Aorta (tissue), 5 donors: ENCODE measurements around the gene AKAP6. TPM values are rescaled to one million over a fixed set of nuclear protein-coding genes. Genes with fewer than 3 reads are reported as not detected.

Experiments used
- ATAC-seq: fragments of 200-7000 bp; cut with Tn5 transposase; one replicate; pipeline ENCODE4 v1.9.1; 2022; ENCODE audit warnings: moderate library complexity; ENCODE audit not compliant: low FRiP score
- DNase-seq, 2 donors: peaks; one replicate each; pipeline ENCODE4 v3.0.0-alpha.2; 2020
- H3K27ac ChIP-seq, 2 donors: one replicate each; pipeline ENCODE4 v1.5.1; 2013; ENCODE audit warnings: low read length in 2 of 2, mild to moderate bottlenecking in 2 of 2, moderate library complexity in 2 of 2, control low read depth in 1 of 2, inconsistent platforms in 1 of 2, low read depth in 1 of 2
- H3K27me3 ChIP-seq, 2 donors: one replicate each; pipeline ENCODE4 v1.6.1; 2013; ENCODE audit warnings: control low read depth in 1 of 2, low read length in 1 of 2, mild to moderate bottlenecking in 1 of 2, moderate library complexity in 1 of 2; ENCODE audit not compliant: insufficient read depth in 2 of 2, control insufficient read depth in 1 of 2
- H3K36me3 ChIP-seq, 2 donors: one replicate each; pipeline ENCODE4 v1.6.1; 2013; ENCODE audit warnings: control low read depth in 1 of 2, low read length in 1 of 2, mild to moderate bottlenecking in 1 of 2; ENCODE audit not compliant: insufficient read depth in 2 of 2, control insufficient read depth in 1 of 2
- H3K4me1 ChIP-seq, 2 donors: one replicate each; pipeline ENCODE4 v1.6.1; 2013; ENCODE audit warnings: low read length in 2 of 2, control low read depth in 1 of 2, mild to moderate bottlenecking in 1 of 2, moderate library complexity in 1 of 2; ENCODE audit not compliant: insufficient read depth in 2 of 2, control insufficient read depth in 1 of 2
- H3K4me3 ChIP-seq, 2 donors: one replicate each; pipeline ENCODE4 v1.5.1; 2013; ENCODE audit warnings: low read length in 2 of 2, control low read depth in 1 of 2, mild to moderate bottlenecking in 1 of 2
- H3K9me3 ChIP-seq: one replicate; pipeline ENCODE4 v1.6.1; 2013; ENCODE audit warnings: mild to moderate bottlenecking, low read length; ENCODE audit not compliant: control insufficient read depth
- WGBS, 2 donors: extraction: QIAGEN DNeasy Blood & Tissue Kit; methylation state at CpG; one replicate each; pipeline ENCODE4 v1.1.7; 2013; 5-methylcytosine and 5-hydroxymethylcytosine counted together
- intact Hi-C, 2 donors: fragments of 100-400 bp; cut with DNase I; formaldehyde crosslinking; loops; one replicate each; pipeline versions ENCODE4 v1.14.2 to v1.15.0; 2022
- polyA plus RNA-seq, 2 donors: library from polyadenylated mRNA; stranded (reverse); fragments of 200-250 nt; gene quantifications; one replicate each; pipeline ENCODE4 v1.2.3, GENCODE V29; 2013
- total RNA-seq, 2 donors: library from RNA; stranded (reverse); fragmentation: NEBNext Ultra II Directional; extraction: Animal tissue kit (Norgen Biotek cat#: 25700); gene quantifications; one replicate each; pipeline ENCODE4 v1.2.1, GENCODE V29; 2021
- donor health status: healthy with polysubstance abuse.
- donor health status: Bipolar disorder and iron deficiency.
- donor health status: DM: no; HTN: no; CAD: no.
- donor health status: DM: no; HTN: no; CAD: no.
- donor health status: DM: yes; HTN: yes; CAD: no.

The AKAP6 gene
- total and polyA plus RNA-seq, 4 donors: 7.4 to 211 (median 46.6) TPM

DNA sequence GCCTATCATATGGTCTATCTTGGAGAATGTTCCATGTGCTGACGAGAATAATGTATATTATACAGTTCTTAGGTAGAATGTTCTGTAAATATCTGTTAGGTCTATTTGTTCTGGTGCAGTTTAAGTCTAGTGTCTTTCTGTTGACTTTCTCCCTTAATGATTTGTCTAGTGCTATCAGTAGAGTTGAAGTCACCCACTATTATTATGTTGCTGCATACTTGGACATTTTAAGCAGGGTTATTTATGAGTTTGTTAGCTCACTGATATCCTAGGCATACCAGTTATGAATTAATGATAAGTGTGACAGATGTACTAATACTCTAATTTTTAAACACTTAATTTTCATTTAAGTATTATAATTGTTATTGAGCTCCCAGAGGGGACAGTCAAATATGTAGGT lies 292.5 kb downstream of the AKAP6 start:
- no peak for ATAC-seq

DNA sequence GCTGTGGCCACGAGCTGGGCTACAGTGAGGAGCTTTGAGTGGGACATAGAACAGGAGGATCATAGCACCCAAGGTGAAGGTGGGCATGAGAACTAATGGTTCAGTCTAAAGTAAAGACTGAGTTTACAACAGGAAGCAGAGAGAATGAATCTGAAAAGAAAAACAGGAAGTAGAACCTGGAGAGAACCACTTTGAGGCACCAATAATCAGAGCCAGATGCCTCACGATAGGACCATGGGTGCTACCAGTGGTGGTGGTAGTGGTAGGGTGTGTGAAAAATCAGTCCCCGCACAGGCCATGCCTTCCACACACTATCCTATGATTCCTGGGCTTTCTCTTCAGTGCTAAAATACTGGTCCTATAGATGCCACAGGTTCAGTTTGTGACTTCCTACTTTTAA lies 293.6 kb downstream of the AKAP6 start:
- no peak for ATAC-seq
- no peak overlapping the region for H3K27ac ChIP-seq

More for the DNA sequence above, 292.5 kb downstream of the AKAP6 start:
- Histone ChIP-seq H3K9me3 (no peaks in the 10 kb centered on the region), H3K4me1 (no peaks in the 10 kb centered on the region), H3K4me3 (no peak overlapping the region), H3K36me3 (no peaks in the 10 kb centered on the region), H3K27me3 (no peaks in the 10 kb centered on the region), H3K27ac (no peak overlapping the region)
- no peak for DNase-seq
- intact Hi-C loops: no loop called here
- 88 to 91% methylated on average over 1 of the region's 1 CpG for WGBS, 2 donors

DNA sequence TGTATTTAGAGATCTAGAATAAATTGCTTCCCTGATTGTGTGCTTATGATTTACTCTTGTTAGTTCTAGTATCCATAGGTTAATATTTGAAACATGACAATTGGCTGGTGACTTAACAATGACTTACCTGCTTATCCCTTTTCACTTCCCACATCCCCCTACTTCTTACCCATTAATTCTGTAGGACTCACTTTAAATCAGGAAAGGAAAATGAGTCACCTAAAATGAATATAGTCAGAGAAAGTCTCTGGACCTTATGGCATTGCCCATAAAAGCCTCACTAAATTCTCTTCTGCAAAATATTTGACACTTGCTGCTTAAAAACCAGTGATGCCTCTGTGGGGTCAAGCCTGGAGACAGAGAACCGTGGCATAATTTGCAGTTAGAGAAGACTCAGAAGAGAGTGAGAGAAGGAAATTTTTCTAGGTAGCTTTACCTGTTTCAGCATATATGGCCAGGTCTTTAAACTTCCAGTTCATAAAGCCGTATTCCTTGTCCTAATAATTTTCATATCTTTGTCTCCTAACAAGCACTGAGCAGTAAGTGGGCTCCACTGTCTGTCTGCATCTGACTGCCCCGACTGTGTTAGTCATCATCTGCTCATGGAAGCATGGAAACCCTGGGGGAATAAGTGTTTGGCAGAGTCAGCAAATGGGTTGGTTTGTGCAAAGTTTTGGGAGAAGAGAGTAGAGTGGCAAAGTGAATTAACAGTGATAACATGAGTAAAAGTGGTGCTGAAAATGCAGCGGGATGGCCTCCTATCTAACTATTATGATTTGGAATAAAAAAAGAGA lies 294.4 kb downstream of the AKAP6 start:
- H3K36me3 ChIP-seq: no peaks in the 10 kb centered on the region
- intact Hi-C loops: no loop called here
- ATAC-seq (no peak), DNase-seq (no peak)
- H3K4me3 ChIP-seq: no peak overlapping the region
- no peak overlapping the region for H3K27ac ChIP-seq
- H3K27me3 ChIP-seq: no peaks in the 10 kb centered on the region
- H3K9me3 ChIP-seq: no peaks in the 10 kb centered on the region
- 62 to 66% methylated on average over 4 of the region's 4 CpGs for whole genome bisulfite sequencing, 2 donors
- H3K4me1 ChIP-seq: no peaks in the 10 kb centered on the region

More for the DNA sequence above, 293.6 kb downstream of the AKAP6 start:
- Histone ChIP-seq H3K4me1 (no peaks in the 10 kb centered on the region), H3K4me3 (no peak overlapping the region), H3K27me3 (no peaks in the 10 kb centered on the region), H3K36me3 (no peaks in the 10 kb centered on the region), H3K9me3 (no peaks in the 10 kb centered on the region)
- intact Hi-C loops: no loop called here
- 91 to 92% methylated on average over 3 of the region's 3 CpGs for WGBS, 2 donors
- DNase-seq: no peak

DNA sequence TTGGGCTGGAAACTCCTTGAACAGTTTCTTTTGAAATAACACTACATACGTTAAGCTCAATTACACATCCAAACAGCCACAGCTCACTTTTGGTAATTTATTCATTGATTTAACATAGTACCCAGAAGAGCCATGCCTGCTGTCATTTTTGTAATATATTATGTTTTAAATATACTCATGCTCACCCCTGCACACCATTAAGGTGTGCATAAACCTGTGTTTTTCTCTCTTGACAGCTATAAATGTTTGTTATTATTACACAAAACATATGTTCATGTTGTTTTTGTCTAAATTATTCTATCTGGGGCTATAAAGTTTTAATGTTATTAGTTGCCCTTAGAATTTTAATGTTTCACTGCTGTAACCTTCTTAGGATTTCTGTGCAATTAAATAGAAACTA lies 296.1 kb downstream of the AKAP6 start:
- Histone ChIP-seq H3K36me3 (no peaks in the 10 kb centered on the region), H3K9me3 (no peaks in the 10 kb centered on the region), H3K27me3 (no peaks in the 10 kb centered on the region), H3K4me1 (peaks cover 0 to 2% of the 10 kb centered on the region in 2 donors), H3K27ac (no peak overlapping the region), H3K4me3 (no peak overlapping the region)
- intact Hi-C loops: no loop called here
- DNase-seq: no peak
- ATAC-seq: no peak
- WGBS, 2 donors: 92 to 96% methylated on average over 1 of the region's 1 CpG

DNA sequence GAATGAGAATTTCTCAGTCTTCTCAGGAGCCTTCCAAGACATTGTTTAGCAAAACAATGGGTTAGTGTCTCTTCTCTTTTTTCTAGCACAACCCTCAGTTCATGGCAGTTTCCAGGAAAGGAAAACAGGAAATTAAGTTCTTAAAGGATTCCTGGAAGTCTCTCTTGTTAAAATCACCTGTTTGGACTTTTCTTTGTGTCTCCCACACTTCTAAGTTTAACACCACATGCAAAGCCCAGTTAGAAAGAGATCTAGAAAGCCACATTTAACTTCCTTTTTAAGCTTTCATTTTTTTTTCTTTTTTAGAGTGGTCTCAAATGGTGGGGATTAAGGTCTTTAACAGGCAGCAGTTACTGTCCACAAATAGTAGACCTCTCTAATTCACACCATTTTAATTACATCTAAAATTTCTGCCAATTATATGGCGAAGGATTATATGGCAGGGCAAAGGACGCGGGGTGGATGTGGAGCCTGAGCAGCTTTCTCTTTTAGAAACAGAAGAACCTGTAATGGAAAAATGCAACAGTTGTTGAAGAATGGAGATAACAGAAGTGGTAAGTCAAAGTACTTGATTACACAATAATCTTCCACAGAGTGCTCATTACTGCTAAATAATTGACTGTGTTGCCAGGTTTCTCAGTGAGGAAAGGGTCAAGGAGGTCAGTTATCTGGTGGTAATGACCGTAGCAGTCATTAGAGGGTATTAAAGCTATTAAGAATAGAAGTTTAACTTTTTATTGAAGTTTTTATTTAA lies 298.6 kb downstream of the AKAP6 start:
- Histone ChIP-seq H3K4me3 (no peak overlapping the region), H3K36me3 (no peaks in the 10 kb centered on the region), H3K9me3 (no peaks in the 10 kb centered on the region), H3K27ac (no peak overlapping the region), H3K4me1 (peaks cover 0 to 2% of the 10 kb centered on the region in 2 donors), H3K27me3 (no peaks in the 10 kb centered on the region)
- 94 to 98% methylated on average over 4 of the region's 4 CpGs for WGBS, 2 donors
- ATAC-seq: no peak
- intact Hi-C loops: no loop called here
- DNase-seq: no peak

DNA sequence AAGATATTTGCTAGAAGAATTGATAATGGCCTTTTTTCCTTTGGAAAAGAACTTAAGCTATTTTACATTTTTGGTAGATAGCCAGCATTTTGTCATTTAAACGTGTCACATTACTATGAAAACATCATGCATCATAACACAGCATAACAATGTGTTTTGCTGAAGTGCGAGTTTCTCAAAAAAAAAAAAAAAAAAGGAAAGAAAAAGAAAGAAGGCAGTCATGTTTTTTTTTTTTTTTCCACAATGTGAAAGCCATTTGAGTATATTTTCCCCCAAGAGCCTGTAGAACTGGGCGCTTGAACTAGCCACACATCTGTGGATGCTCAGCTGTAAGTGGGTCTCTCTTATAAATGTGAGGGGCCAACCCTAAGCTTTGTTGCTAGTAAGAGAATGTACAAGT lies 300.1 kb downstream of the AKAP6 start:
- Histone ChIP-seq H3K4me1 (peaks cover 0 to 2% of the 10 kb centered on the region in 2 donors), H3K27me3 (no peaks in the 10 kb centered on the region), H3K4me3 (no peak overlapping the region), H3K27ac (no peak overlapping the region), H3K9me3 (no peaks in the 10 kb centered on the region), H3K36me3 (no peaks in the 10 kb centered on the region)
- intact Hi-C loops: no loop called here
- DNase-seq (no peak), ATAC-seq (no peak)
- 35 to 38% methylated on average over 3 of the region's 3 CpGs for WGBS, 2 donors

DNA sequence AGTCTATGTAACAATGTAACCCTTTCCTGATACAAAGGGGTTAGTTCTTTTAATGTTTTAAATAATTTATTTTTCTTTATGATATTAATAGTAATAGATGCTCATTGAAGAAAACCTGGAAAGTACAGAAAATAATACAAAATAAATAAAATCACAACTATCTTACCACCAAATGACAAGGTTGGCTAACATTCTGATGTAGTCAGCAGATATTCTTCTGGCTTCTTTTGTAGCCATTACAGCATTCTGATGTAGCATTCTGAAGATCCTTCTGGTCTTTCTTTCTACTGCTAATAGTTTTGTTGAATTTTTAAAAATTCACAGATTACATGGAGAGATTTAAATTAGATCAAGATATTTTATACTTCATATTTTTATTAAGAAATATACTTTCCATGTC lies 301.6 kb downstream of the AKAP6 start:
- no peak overlapping the region for H3K27ac ChIP-seq
- ATAC-seq (no peak), DNase-seq (no peak)
- intact Hi-C loops: no loop called here
- H3K4me1 ChIP-seq: peaks cover 0 to 2% of the 10 kb centered on the region in 2 donors
- no peaks in the 10 kb centered on the region for H3K36me3 ChIP-seq
- no peak overlapping the region for H3K4me3 ChIP-seq
- no peaks in the 10 kb centered on the region for H3K27me3 ChIP-seq
- no peaks in the 10 kb centered on the region for H3K9me3 ChIP-seq

DNA sequence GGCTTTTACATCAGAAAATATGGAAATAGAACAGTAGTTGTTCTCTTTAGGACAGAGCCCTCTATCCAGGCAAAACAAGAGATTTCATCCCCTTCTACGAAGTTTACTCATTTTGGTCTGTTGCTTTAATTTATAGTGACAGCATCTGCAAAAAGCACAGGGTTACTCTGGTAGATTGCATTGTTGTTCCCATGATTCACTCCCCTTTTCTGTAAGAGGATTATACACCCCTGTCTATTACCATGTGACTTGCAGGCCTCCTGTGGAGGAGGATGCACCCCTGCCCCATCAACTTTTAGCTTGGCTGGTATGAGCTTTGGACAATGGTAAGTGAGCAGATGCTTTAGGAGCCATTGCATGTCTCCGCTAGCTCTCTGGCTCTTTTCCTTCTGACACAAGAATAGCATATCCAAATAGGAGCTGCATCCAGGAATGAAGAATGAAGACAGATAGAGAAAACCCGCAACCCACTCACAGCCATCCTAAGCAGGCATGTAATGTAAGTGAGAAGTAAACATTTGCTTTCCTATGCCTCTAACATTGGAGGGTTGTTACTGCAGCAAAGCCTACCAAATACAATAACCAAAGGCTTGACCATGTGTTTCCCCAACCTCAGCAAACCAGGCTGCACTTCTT lies 304.2 kb downstream of the AKAP6 start:
- Histone ChIP-seq H3K27me3 (no peaks in the 10 kb centered on the region), H3K9me3 (no peaks in the 10 kb centered on the region), H3K4me3 (no peak overlapping the region), H3K36me3 (no peaks in the 10 kb centered on the region), H3K4me1 (peaks cover 0 to 2% of the 10 kb centered on the region in 2 donors), H3K27ac (no peak overlapping the region)
- ATAC-seq (no peak), DNase-seq (no peak)
- 95 to 99% methylated on average over 3 of the region's 3 CpGs for whole genome bisulfite sequencing, 2 donors
- intact Hi-C loops: no loop called here
